ENCODE data around the gene KAT8. TPM values are rescaled to one million over a fixed set of nuclear protein-coding genes. Genes with fewer than 3 reads are reported as not detected.
A peak's percentile ranks its signal among the peaks of the same experiment; 100 is the strongest.

The KAT8 gene
- total RNA-seq (2022) (42.0 and 45.8 TPM in 2 replicates), Bru-seq, nascent RNA (percentile 77 among the genes with signal in this experiment), BruChase-seq, experiment 1, labeled RNA remaining after a 6-hour chase (percentile 88 among the genes with signal in this experiment), BruChase-seq, experiment 2, labeled RNA remaining after a 2-hour chase (percentile 87 among the genes with signal in this experiment)
- long read RNA-seq, transcript KAT8-201 (11 exons, 1,525 nt) = major isoform, 10 of 14 reads
- long read RNA-seq, partial matches to known transcripts = 1 of 14 reads
- long read RNA-seq, other reads (novel, unspliced or antisense) = 2 of 14 reads

GRCh38 chr16:31117384-31118222 is at the start of gene KAT8:
Gene KAT8, plus strand, starts transcription at chr16:31117664. Its CDS starts 18 bp downstream, at chr16:31117682.
- peak; percentile 99 for DNase-seq (ENCODE audit: unreplicated experiment)
- BruUV-seq (replicated peaks) = TSS peak; percentile 74
- ChIA-PET POLR2A (interaction anchor here (0.6 to 7.5 kb wide), 32 partner anchors 9 to 1191 kb away, joined by 3 to 201 read pairs (median 6); partner anchors contain the start of genes ARMC5, BCKDK, FUS and HSD3B7), CTCF (interaction anchor here (0.9 to 3.4 kb wide), 6 partner anchors 15 to 164 kb away, joined by 3 to 29 read pairs (median 4); partner anchors contain the start of genes HSD3B7 and PRSS8)
- H3K4me3 Mint-ChIP-seq (ENCODE audit: unreplicated experiment) = peak within 1 kb of the TSS; percentile 74
- peak within 1 kb of the TSS; percentile 94 for H3K27ac Mint-ChIP-seq (ENCODE audit: low read depth, unreplicated experiment)
- H3K9me3 Mint-ChIP-seq (ENCODE audit: unreplicated experiment) = no peaks in the 10 kb centered on the region
- H3K27me3 Mint-ChIP-seq (ENCODE audit: insufficient read depth, unreplicated experiment) = no peaks in the 10 kb centered on the region
- TF ChIP-seq, protein P1, sequence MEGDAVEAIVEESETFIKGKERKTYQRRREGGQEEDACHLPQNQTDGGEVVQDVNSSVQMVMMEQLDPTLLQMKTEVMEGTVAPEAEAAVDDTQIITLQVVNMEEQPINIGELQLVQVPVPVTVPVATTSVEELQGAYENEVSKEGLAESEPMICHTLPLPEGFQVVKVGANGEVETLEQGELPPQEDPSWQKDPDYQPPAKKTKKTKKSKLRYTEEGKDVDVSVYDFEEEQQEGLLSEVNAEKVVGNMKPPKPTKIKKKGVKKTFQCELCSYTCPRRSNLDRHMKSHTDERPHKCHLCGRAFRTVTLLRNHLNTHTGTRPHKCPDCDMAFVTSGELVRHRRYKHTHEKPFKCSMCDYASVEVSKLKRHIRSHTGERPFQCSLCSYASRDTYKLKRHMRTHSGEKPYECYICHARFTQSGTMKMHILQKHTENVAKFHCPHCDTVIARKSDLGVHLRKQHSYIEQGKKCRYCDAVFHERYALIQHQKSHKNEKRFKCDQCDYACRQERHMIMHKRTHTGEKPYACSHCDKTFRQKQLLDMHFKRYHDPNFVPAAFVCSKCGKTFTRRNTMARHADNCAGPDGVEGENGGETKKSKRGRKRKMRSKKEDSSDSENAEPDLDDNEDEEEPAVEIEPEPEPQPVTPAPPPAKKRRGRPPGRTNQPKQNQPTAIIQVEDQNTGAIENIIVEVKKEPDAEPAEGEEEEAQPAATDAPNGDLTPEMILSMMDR (IDR thresholded peaks at IDR 0.05; ENCODE audit: unreplicated experiment) = no peak
- intact Hi-C loops (cut with micrococcal nuclease) = loop anchor here (1.0 to 5.0 kb wide), 3 partner anchors 18 to 130 kb away; partner anchors contain the start of genes FUS, HSD3B7 and PRSS8
- H3K36me3 Mint-ChIP-seq (ENCODE audit: insufficient read depth, unreplicated experiment) = peaks cover 60% of the 10 kb centered on the region
- H3K4me1 Mint-ChIP-seq (ENCODE audit: insufficient read depth, unreplicated experiment) = peaks cover 16% of the 10 kb centered on the region

DNA sequence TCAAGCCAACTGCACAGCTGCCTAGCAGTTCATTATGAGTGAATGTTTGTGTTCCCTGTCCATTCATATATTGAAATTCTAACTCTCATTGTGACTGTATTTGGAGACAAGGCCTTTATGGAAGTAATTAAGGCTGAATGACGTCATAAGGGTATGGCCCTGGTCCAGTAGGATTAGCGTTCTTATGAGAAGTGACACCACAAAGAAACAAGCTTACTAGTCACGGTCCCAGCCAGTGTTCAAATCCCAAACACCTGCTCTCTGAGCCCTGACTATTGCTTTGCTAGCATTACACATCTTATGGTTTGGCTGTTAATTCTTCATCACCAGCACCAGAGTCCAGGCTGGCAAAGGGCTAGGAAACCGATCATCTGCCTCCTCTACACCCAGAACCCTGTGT is 45.6 kb upstream of the KAT8 start:
- ChIA-PET POLR2A (interaction anchor here (0.7 to 5.5 kb wide), 9 partner anchors 9 to 387 kb away, joined by 3 to 78 read pairs (median 13); partner anchors contain the start of genes FUS, HSD3B7, STX4 and VKORC1), CTCF (interaction anchor here (0.6 to 2.0 kb wide), 4 partner anchors 8 to 214 kb away, joined by 3 to 6 read pairs (median 4); no protein-coding TSS in a partner anchor)
- TF ChIP-seq, protein P1 (IDR thresholded peaks at IDR 0.05; ENCODE audit: unreplicated experiment) = no peak
- Mint-ChIP-seq H3K4me3 (ENCODE audit: unreplicated experiment) (peak overlapping the region; percentile 97), H3K27me3 (ENCODE audit: insufficient read depth, unreplicated experiment) (no peaks in the 10 kb centered on the region), H3K9me3 (ENCODE audit: unreplicated experiment) (no peaks in the 10 kb centered on the region), H3K36me3 (ENCODE audit: insufficient read depth, unreplicated experiment) (peaks cover 16% of the 10 kb centered on the region), H3K4me1 (ENCODE audit: insufficient read depth, unreplicated experiment) (peaks cover 30% of the 10 kb centered on the region), H3K27ac (ENCODE audit: low read depth, unreplicated experiment) (peak overlapping the region; percentile 97)
- DNase-seq (ENCODE audit: unreplicated experiment) = peak; percentile 11
- intact Hi-C loops (cut with micrococcal nuclease) = loop anchor here (2.0 kb wide), 1 partner anchor 75 kb away; no protein-coding TSS in a partner anchor
- BruUV-seq (replicated peaks) = no TSS peak

DNA sequence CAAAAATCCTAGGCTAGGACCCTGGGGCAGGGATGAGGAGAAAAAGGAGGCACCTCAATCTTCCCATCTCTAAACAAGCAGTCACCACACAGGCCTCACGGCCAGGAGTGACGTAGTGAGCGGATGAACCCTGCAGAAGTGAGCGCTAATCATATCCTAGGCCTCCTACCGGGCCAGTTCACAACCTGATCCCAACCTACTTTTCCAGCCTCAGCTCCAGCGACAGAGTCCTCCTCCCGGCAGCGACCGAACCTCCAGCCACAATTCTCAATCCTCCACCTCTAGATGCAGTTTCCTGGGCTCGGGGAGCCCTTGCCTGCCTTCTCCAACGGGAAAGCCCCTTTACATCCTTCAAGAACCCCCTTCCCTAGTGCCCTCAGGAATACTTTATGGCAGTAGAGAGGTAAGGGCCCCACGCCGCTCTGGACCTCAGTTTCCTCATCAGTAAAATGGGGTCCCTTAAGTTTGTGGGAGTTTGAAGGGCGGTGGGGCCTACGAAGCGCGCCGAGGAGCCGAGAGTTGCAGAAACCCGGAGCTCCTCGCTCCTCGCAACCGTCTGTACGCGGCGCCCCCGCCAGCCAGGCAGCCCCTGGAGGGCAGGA is 44.8 kb upstream of the KAT8 start:
- Mint-ChIP-seq H3K27me3 (ENCODE audit: insufficient read depth, unreplicated experiment) (no peaks in the 10 kb centered on the region), H3K4me3 (ENCODE audit: unreplicated experiment) (peak overlapping the region; percentile 97), H3K4me1 (ENCODE audit: insufficient read depth, unreplicated experiment) (peaks cover 30% of the 10 kb centered on the region), H3K9me3 (ENCODE audit: unreplicated experiment) (no peaks in the 10 kb centered on the region), H3K27ac (ENCODE audit: low read depth, unreplicated experiment) (peak overlapping the region; percentile 97), H3K36me3 (ENCODE audit: insufficient read depth, unreplicated experiment) (peaks cover 22% of the 10 kb centered on the region)
- POLR2A ChIA-PET = interaction anchor here (0.6 to 5.5 kb wide), 24 partner anchors 8 to 386 kb away, joined by 3 to 78 read pairs (median 8); partner anchors contain the start of genes FUS, HSD3B7, KAT8 and PRSS8
- DNase-seq (ENCODE audit: unreplicated experiment) = peak; percentile 17
- CTCF ChIA-PET = interaction anchor here (0.6 to 2.0 kb wide), 9 partner anchors 9 to 131 kb away, joined by 3 to 8 read pairs (median 3); partner anchors contain the start of genes FUS and HSD3B7
- no TSS peak for BruUV-seq (replicated peaks)
- intact Hi-C loops (cut with micrococcal nuclease) = loop anchor here (1.0 to 2.0 kb wide), 5 partner anchors 20 to 87 kb away; partner anchors contain the start of genes HSD3B7 and STX4
- TF ChIP-seq, protein P1 (IDR thresholded peaks at IDR 0.05; ENCODE audit: unreplicated experiment) = no peak
